IMR-90 (cell line): Measurements from ENCODE around the gene SGPL1. TPM values are rescaled to one million over a fixed set of nuclear protein-coding genes. Genes with fewer than 3 reads are reported as not detected.

Experiments
- ATAC-seq: fragments of 200-7000 bp; cut with Tn5 transposase; 2 replicates; pipeline ENCODE4 v1.9.1; 2020; ENCODE audit warnings: low read depth, mild to moderate bottlenecking, moderate library complexity
- BruUV-seq: library from RNA; stranded (reverse); fragments of 400-500 nt; replicated peaks from 2 replicates; lab custom pipeline; 2021; lab: Mats Ljungman, UMichigan
- CTCF ChIA-PET: fragments of 300-600 bp; formaldehyde crosslinking; extraction: SDS; loops from one replicate; lab custom pipeline; 2021; ENCODE audit warnings: antibody characterized with exemption; lab: Yijun Ruan, JAX
- POLR2A ChIA-PET: fragments of 300-600 bp; sonication (Branson Sonifier 250); formaldehyde crosslinking; loops from one replicate; lab custom pipeline; 2022; ENCODE audit warnings: antibody characterized with exemption; ENCODE audit not compliant: unreplicated experiment; lab: Charles Lee
- DNase-seq: peaks from one replicate; pipeline ENCODE4 v3.0.0; 2013
- H2AFZ ChIP-seq: replicated peaks from 2 replicates; pipeline ENCODE3; 2013; ENCODE audit warnings: low read length, mild to moderate bottlenecking; ENCODE audit not compliant: poor library complexity
- H2AK5ac ChIP-seq: 2 replicates; pipeline ENCODE4 v1.6.1; 2013; ENCODE audit warnings: low read depth, low read length, inconsistent platforms
- H2AK9ac ChIP-seq: replicated peaks from 2 replicates; pipeline ENCODE3; 2013; ENCODE audit warnings: mild to moderate bottlenecking, low read depth, low read length, moderate library complexity; ENCODE audit not compliant: poor library complexity
- H2BK120ac ChIP-seq: 2 replicates; pipeline ENCODE4 v1.6.1; 2013; ENCODE audit warnings: low read depth, low read length, inconsistent platforms
- H2BK15ac ChIP-seq: 3 replicates; pipeline ENCODE4 v1.6.1; 2013; ENCODE audit warnings: low read depth, low read length, inconsistent platforms
- H2BK20ac ChIP-seq: 2 replicates; pipeline ENCODE4 v1.6.1; 2013; ENCODE audit warnings: low read depth, mild to moderate bottlenecking, inconsistent platforms, low read length, moderate library complexity
- H2BK5ac ChIP-seq: 2 replicates; pipeline ENCODE4 v1.6.1; 2013; ENCODE audit warnings: mild to moderate bottlenecking, low read depth, low read length, inconsistent platforms; ENCODE audit not compliant: poor library complexity, severe bottlenecking
- H3K14ac ChIP-seq: replicated peaks from 2 replicates; pipeline ENCODE4 v1.6.1; 2013; ENCODE audit warnings: low read depth, low read length, inconsistent platforms
- H3K18ac ChIP-seq: 2 replicates; pipeline ENCODE4 v1.6.1; 2013; ENCODE audit warnings: low read depth, low read length, control low read depth
- H3K23ac ChIP-seq: 2 replicates; pipeline ENCODE4 v1.6.1; 2013; ENCODE audit warnings: low read depth, low read length, inconsistent platforms
- H3K27ac ChIP-seq: 2 replicates; pipeline ENCODE4 v1.5.1; 2013; ENCODE audit warnings: mild to moderate bottlenecking, control low read depth, low read length; ENCODE audit not compliant: insufficient read depth
- H3K27me3 ChIP-seq: 2 replicates; pipeline ENCODE4 v1.6.1; 2013; ENCODE audit warnings: low read length; ENCODE audit not compliant: control insufficient read depth, insufficient read depth
- H3K36me3 ChIP-seq: 2 replicates; pipeline ENCODE4 v1.6.1; 2013; ENCODE audit warnings: low read length, mixed read lengths; ENCODE audit not compliant: control insufficient read depth, insufficient read depth
- H3K4ac ChIP-seq: 2 replicates; pipeline ENCODE4 v1.6.1; 2013; ENCODE audit warnings: low read depth, low read length, inconsistent platforms
- H3K4me1 ChIP-seq: 2 replicates; pipeline ENCODE4 v1.6.1; 2013; ENCODE audit warnings: low read length, mixed read lengths; ENCODE audit not compliant: control insufficient read depth, insufficient read depth
- H3K4me2 ChIP-seq: 2 replicates; pipeline ENCODE4 v1.6.1; 2013; ENCODE audit warnings: low read depth, mild to moderate bottlenecking, control low read depth, low read length, moderate library complexity
- H3K4me3 ChIP-seq: 2 replicates; pipeline ENCODE4 v1.5.1; 2013; ENCODE audit warnings: low read depth, mild to moderate bottlenecking, control low read depth, low read length, moderate library complexity; ENCODE audit not compliant: insufficient read depth
- H3K56ac ChIP-seq: 2 replicates; pipeline ENCODE4 v1.6.1; 2013; ENCODE audit warnings: low read length, inconsistent platforms; ENCODE audit not compliant: insufficient read depth; ENCODE audit errors: extremely low read depth
- H3K79me1 ChIP-seq, 2 experiments: 2 replicates each; pipeline ENCODE4 v1.6.1; 2013; ENCODE audit warnings: low read length in 2 of 2, inconsistent platforms in 1 of 2, low read depth in 1 of 2
- H3K9ac ChIP-seq: 2 replicates; pipeline ENCODE4 v1.6.1; 2013; ENCODE audit warnings: low read depth, low read length, control low read depth
- H3K9me1 ChIP-seq: 2 replicates; pipeline ENCODE4 v1.6.1; 2013; ENCODE audit warnings: low read length, inconsistent platforms; ENCODE audit not compliant: insufficient read depth
- H3K9me3 ChIP-seq: 2 replicates; pipeline ENCODE4 v1.6.1; 2013; ENCODE audit warnings: low read length; ENCODE audit not compliant: control insufficient read depth, insufficient read depth
- H4K20me1 ChIP-seq: 2 replicates; pipeline ENCODE4 v1.6.1; 2013; ENCODE audit warnings: low read length, inconsistent platforms; ENCODE audit not compliant: insufficient read depth
- H4K5ac ChIP-seq: 2 replicates; pipeline ENCODE4 v1.6.1; 2013; ENCODE audit warnings: mild to moderate bottlenecking, low read depth, low read length, control low read depth
- H4K8ac ChIP-seq, 2 experiments: 2 replicates each; pipeline ENCODE4 v1.6.1; 2013; ENCODE audit warnings: low read depth in 2 of 2, low read length in 2 of 2, control low read depth in 1 of 2, inconsistent platforms in 1 of 2
- H4K91ac ChIP-seq: 2 replicates; pipeline ENCODE4 v1.6.1; 2013; ENCODE audit warnings: low read depth, low read length, inconsistent platforms; ENCODE audit not compliant: insufficient read depth
- BHLHE40 ChIP-seq: fragments of 150-350 bp; IDR thresholded peaks from 2 replicates; pipeline ENCODE4 v1.6.1; 2016; ENCODE audit warnings: mild to moderate bottlenecking, low read depth, low read length
- CEBPB ChIP-seq: IDR thresholded peaks from 2 replicates; pipeline ENCODE4 v1.6.1; 2012; ENCODE audit warnings: low read depth, low read length, improper control_type of control experiment
- CTCF ChIP-seq: conservative IDR thresholded peaks from 2 replicates; pipeline ENCODE4 v1.5.1; 2012; ENCODE audit warnings: mild to moderate bottlenecking, low read depth, low read length, improper control_type of control experiment
- ELK1 ChIP-seq: fragments of 150-350 bp; IDR thresholded peaks from 2 replicates; pipeline ENCODE4 v1.6.1; 2016; ENCODE audit warnings: low read depth, mild to moderate bottlenecking, low read length, moderate library complexity, borderline replicate concordance
- FOS ChIP-seq: fragments of 150-350 bp; IDR thresholded peaks from 2 replicates; pipeline ENCODE4 v1.6.1; 2016; ENCODE audit warnings: low read depth, low read length
- MAFK ChIP-seq: IDR thresholded peaks from 2 replicates; pipeline ENCODE4 v1.6.1; 2012; ENCODE audit warnings: low read depth, low read length, improper control_type of control experiment
- POLR2A ChIP-seq: IDR thresholded peaks from 2 replicates; pipeline ENCODE4 v1.6.1; 2012; ENCODE audit warnings: mild to moderate bottlenecking, low read depth, low read length
- RAD21 ChIP-seq: IDR thresholded peaks from 2 replicates; pipeline ENCODE4 v1.6.1; 2012; ENCODE audit warnings: low read length, improper control_type of control experiment
- RCOR1 ChIP-seq: IDR thresholded peaks from 2 replicates; pipeline ENCODE4 v1.6.1; 2012; ENCODE audit warnings: mild to moderate bottlenecking, low read length, improper control_type of control experiment; ENCODE audit not compliant: insufficient replicate concordance
- SMC3 ChIP-seq: fragments of 150-350 bp; IDR thresholded peaks from 2 replicates; pipeline ENCODE4 v1.6.1; 2016; ENCODE audit warnings: low read depth, mild to moderate bottlenecking, antibody characterized with exemption, low read length, moderate library complexity
- USF2 ChIP-seq: fragments of 150-350 bp; IDR thresholded peaks from 2 replicates; pipeline ENCODE4 v1.6.1; 2017; ENCODE audit warnings: mild to moderate bottlenecking, antibody characterized with exemption, low read length, low read depth
- WGBS, 2 experiments: methylation state at CpG; one replicate each; pipeline versions ENCODE4 v1.1.5 to v1.1.7; 2013; ENCODE audit warnings: missing lambda C conversion rate in 2 of 2; ENCODE audit not compliant: insufficient read length in 1 of 2; ENCODE audit errors: extremely low coverage in 2 of 2; 5-methylcytosine and 5-hydroxymethylcytosine counted together
- dilution Hi-C: fragments of 300-500 bp; cut with HindIII; formaldehyde crosslinking; loops from one replicate; pipeline ENCODE4 v1.14.3; 2018; ENCODE audit warnings: low sequenced_read_pairs; ENCODE audit not compliant: unreplicated experiment
- in situ Hi-C: fragments of 300-500 bp; cut with MboI; formaldehyde crosslinking; loops from 3 replicates; pipeline ENCODE4 v1.14.3; 2019; ENCODE audit warnings: low sequenced_read_pairs, inconsistent platforms, mixed read lengths
- intact Hi-C: fragments of 100-400 bp; cut with micrococcal nuclease; formaldehyde crosslinking; loops from 2 replicates; pipeline ENCODE4 v1.10.0; 2022
- polyA plus RNA-seq, 3 experiments: library from polyadenylated mRNA; depleted of rRNA; stranded (reverse); fragments of >200 nt; gene quantifications; 2 replicates each; pipeline ENCODE4 v1.2.3, GENCODE V29; 2012; ENCODE audit warnings: low replicate concordance in 1 of 3
- total RNA-seq: library from RNA; depleted of rRNA; stranded (reverse); fragments of >200 nt; gene quantifications from 2 replicates; pipeline ENCODE4 v1.2.3, GENCODE V29; 2012

The SGPL1 gene
- total and polyA plus RNA-seq, 2 of the 4 experiments (the other 2 are of a cell fraction), result 12.2 to 26.7 TPM

- H4K91ac ChIP-seq, result no peak overlapping the region
- no peaks in the 10 kb centered on the region for H4K20me1 ChIP-seq
- no peak overlapping the region for H2AK9ac ChIP-seq
- no peak overlapping the region for H2BK20ac ChIP-seq
- H3K18ac ChIP-seq, result no peak overlapping the region
- no peaks in the 10 kb centered on the region for H3K79me1 ChIP-seq
- H3K36me3 ChIP-seq, result no peaks in the 10 kb centered on the region
- dilution Hi-C loops (no loop called here), intact Hi-C loops (no loop called here), in situ Hi-C loops (no loop called here)
- no peak overlapping the region for H2BK15ac ChIP-seq
- TF ChIP-seq CEBPB (no peak), BHLHE40 (no peak), RCOR1 (no peak), MAFK (no peak), SMC3 (no peak), ELK1 (no peak), USF2 (no peak), RAD21 (no peak), FOS (no peak), CTCF (no peak), POLR2A (no peak)
- no peak overlapping the region for H3K4me3 ChIP-seq
- H3K56ac ChIP-seq, result no peak overlapping the region
- H3K4ac ChIP-seq, result no peak overlapping the region
- no peak overlapping the region for H2BK120ac ChIP-seq
- H3K27ac ChIP-seq, result no peak overlapping the region
- ChIA-PET POLR2A (no interaction called here), CTCF (interaction anchor here (0.6 kb wide), 1 partner anchor 193 kb away, joined by 3 read pairs; no protein-coding TSS in a partner anchor)
- H3K27me3 ChIP-seq, result peaks cover 48% of the 10 kb centered on the region
- H3K9me3 ChIP-seq, result peaks cover 2% of the 10 kb centered on the region
- no peak overlapping the region for H2AFZ ChIP-seq
- H3K9me1 ChIP-seq, result no peaks in the 10 kb centered on the region
- no peak overlapping the region for H3K14ac ChIP-seq
- no peak overlapping the region for H2AK5ac ChIP-seq
- no peak overlapping the region for H3K4me2 ChIP-seq
- no peak overlapping the region for H4K8ac ChIP-seq
- no peak overlapping the region for H4K5ac ChIP-seq
- H3K9ac ChIP-seq, result no peak overlapping the region
- 82% methylated on average over 9 of the region's 13 CpGs; no CpG with 5 or more reads in 1 of the 2 experiments for WGBS, 2 experiments
- DNase-seq (no peak), ATAC-seq (no peak)
- H2BK5ac ChIP-seq, result no peak overlapping the region
- H3K23ac ChIP-seq, result no peak overlapping the region
- BruUV-seq, result no TSS peak
- no peaks in the 10 kb centered on the region for H3K4me1 ChIP-seq
Measured at GRCh38 chr10:70901276-70901878, 85.6 kb downstream of the SGPL1 start.
